Pons (tissue), 1 donor: ENCODE results near the gene NFE2L2.
A peak's percentile ranks its signal among the peaks of the same experiment; 100 is the strongest.
"Not testable (repeated sequence)": the region's sequence is repeated elsewhere in the genome, so short reads cannot be mapped to it uniquely, and the experiment has no call there.

Experiments used
- DNase-seq: peaks from one replicate; pipeline ENCODE4 v3.0.0-alpha.2; 2016; ENCODE audit warnings: low spot score

NFE2L2 gene

DNA sequence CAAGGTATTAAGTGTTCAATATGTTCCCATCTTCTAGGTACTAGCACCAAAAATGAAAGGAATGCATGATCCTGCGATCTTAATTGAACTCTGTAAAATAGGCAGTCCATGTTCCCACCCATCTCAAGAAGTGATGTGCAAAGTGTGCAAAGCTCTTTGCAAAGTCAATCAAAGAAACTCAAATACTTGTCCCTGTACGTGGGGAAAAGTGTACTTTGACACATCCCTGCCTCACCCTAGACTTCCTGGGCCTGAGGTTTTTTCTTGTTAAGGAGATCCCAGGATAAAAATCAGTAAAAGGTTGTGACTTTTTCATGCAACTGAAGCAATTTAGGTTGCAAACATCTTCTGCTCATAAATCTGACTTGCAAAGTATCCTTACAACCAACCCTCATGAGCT lies 26.6 kb downstream of the NFE2L2 start:
- DNase-seq = no peak

DNA sequence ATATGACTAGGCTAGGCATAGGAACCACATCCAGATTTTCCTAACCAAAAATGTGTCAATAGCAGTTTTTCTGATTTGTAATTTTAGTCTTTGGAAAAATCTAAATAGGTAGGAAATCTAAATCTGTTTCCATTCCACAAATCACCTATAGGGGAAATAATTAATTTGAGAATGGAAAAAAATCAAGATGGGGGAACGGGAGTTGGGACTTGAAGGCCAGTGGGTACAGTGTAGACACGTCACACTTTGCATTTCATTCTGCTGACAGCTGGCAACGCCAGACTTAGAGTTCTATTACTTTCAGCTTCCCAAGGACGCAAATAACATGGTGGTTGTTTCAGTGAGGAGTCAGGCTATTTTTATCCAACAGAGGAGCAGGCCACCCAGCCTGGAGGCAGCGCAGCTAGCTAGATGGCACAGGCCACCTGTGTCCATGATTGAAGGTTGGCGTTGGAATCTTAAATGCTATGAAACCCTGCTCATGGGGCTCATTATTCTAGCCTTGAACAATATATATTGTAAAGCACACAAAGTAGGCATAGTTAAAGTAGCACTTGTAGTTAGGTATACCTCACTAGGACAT lies 28.6 kb downstream of the NFE2L2 start:
- DNase-seq = no peak

DNA sequence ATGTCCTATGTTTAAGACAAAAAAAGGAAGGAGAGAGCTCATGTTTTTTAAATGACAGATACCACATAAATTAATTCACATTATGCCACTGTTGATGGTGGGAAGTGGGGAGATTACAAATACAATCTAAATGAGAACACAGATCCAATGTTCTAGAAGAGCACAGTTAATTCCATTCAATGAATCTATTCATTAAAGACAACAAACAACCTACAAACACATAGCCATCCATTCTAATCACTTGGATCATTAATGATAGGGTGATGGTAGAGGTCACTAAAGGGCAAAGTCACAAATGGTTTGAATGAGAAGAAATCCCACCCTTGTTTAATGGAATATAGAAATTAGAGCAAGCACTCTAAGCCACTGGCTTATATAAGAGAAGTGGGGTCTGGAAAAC lies 30.3 kb downstream of the NFE2L2 start:
- peak; percentile 90 for DNase-seq

DNA sequence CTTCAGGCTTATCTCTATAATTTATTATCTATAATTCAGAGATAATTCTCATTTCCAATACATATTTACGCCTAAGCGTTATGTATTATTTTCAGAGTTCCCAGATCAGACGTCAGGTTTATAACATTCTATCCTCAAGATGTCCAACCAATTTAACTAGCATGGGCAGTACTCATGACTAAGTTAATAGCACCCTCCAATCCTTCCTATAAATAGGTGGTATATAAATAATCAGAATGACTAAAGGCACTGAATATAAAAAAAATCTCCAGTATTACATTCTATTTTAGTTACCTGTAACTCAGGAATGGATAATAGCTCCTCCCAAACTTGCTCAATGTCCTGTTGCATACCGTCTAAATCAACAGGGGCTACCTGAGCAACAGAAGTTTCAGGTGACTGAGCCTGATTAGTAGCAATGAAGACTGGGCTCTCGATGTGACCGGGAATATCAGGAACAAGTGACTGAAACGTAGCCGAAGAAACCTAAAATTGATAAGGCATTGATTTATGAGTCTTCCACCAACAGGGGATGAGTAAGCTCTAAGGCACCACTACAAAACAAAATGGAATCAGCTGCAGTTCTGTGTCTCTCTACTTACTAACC lies 32.3 kb downstream of the NFE2L2 start:
- no peak for DNase-seq

DNA sequence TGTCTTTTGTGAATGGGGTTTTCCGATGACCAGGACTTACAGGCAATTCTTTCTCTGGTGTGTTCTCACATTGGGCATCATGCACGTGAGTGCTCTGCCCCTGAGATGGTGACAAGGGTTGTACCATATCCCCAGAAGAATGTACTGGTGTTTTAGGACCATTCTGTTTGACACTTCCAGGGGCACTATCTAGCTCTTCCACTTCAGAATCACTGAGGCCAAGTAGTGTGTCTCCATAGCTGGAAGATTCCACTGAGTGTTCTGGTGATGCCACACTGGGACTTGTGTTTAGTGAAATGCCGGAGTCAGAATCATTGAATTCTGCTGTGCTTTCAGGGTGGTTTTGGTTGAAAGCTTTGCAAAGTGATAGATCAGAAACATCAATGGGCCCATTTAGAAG lies 33.3 kb downstream of the NFE2L2 start:
- DNase-seq = no peak

DNA sequence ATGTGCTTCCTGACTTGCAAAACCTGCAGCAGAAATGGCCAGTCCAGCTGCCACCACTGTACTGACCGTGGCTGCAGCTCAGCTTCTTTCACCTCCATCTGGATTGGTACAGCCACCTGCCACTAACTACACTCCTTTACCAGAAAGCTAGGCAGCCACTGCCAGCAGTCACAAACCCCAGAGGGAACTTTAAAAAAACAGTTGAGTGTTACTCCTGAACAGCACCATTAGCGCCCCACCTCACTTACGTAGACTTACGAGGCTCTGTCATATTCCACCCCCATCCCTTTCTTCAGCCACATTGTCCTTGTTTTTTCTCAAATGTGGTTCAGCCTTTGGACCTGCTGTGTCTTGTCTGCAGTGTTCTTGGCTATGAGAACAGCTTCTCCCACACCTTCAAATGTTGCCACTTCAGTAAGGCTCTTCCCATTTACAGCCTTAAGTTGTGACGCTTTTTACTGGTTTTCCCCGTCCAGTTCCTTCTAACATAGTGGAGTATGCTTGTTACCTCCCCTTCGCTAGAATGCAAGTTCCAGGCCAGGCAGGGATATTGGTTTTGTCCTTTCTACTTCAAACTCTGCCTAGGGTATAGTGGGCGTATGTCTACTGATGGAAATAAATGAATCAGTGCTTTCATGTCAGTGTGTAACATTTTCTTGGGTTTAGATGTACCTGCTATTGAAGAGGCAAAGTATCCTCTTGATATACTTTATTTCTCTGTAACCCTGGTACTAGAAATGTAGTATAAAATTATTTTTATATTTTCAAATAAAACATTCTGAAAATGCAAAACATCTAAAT lies 34.9 kb downstream of the NFE2L2 start:
- no peak for DNase-seq

DNA sequence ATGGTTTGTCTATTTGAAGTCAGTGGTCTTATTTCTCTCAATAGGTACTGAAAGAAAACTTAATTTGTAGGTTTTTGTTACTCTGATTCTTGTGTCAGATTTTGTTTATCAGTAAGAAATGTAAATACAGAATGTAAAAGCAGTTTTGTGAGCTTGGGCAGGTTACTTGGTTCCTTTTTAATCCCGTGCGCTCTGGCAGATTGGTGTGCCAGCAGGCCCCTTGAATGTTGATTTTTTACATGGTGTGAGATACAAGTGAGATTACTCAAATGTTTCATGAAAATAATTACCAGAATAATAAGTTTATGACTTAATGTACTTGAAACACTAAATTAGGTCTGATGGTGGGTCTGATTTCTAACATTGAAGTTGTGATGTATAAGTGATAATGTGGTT lies 38.6 kb downstream of the NFE2L2 start:
- no peak for DNase-seq

DNA sequence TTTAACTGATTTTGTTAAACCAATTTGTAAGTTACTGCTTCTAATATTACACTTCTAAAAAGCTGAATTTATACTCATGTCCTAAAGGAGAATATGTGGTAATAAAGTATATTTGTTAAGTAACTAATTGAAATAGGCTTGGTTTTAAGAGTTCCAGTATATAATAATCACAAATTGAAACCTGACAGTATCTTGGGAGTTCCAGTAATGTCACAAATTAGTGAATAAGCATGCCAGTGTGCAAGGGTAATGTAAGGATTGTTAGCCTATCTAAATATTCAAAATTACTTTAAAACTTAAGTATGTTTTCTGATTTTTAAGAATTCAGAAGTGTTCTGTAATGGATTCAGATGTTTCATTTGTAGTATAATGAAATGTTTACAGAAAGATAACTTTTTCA lies 41.1 kb downstream of the NFE2L2 start:
- not testable (repeated sequence) for DNase-seq

DNA sequence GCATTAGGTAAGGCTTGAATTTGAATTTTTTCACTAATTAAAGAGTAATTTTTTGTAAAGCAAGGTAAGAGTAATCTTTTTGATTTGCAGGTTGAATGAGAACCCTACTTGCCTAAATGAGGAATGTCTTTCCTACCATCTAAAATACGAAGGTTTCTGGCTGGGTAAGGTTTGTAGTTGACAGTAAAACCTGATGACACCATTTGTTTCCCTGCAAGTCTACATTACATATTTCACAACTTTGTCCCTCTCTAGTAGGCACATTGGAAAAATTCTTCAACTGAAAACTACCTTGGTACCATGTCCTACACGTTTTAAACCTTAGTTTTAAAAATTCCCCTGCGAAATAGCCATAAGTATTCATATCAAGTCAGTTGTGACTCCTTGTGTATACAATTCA lies 42.6 kb downstream of the NFE2L2 start:
- no peak for DNase-seq

DNA sequence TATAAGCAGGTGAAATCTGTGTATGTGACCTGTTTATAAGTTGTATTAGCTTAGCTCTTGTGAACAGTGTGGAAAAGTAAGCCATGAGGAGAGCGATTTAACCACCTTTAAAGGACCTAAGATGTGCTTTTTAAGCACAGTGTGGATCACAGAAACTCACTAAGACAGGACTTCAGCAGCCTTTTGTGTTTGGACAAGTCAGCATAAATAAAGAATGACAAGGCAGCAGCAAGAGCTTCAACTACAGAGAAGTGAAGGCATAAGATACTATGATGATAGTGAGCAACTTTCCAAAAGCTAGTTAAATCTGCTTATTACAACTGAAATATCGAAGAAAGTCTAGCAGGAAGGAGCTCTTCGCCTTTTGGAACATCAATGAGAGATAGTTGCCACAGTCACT lies 43.0 kb downstream of the NFE2L2 start:
- DNase-seq = no peak

DNA sequence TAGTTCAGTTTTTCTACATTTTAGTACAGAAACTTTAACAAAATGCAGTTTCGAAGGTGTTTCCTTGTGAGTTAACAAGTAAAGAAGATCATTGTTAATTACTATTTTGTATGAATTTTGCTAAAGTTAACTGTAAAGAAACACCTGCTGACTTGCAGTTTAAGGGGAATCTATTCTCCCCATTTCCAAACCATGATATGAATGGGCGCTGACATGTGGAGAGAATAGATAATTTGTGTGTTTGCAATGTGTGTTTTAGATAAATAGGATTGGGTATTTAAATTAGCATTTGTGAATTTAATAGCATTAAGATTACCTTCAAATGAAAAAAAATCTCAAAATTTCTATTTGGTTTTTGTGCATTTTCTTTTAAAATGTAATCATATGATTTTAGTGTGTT lies 44.7 kb downstream of the NFE2L2 start:
- not testable (repeated sequence) for DNase-seq

DNA sequence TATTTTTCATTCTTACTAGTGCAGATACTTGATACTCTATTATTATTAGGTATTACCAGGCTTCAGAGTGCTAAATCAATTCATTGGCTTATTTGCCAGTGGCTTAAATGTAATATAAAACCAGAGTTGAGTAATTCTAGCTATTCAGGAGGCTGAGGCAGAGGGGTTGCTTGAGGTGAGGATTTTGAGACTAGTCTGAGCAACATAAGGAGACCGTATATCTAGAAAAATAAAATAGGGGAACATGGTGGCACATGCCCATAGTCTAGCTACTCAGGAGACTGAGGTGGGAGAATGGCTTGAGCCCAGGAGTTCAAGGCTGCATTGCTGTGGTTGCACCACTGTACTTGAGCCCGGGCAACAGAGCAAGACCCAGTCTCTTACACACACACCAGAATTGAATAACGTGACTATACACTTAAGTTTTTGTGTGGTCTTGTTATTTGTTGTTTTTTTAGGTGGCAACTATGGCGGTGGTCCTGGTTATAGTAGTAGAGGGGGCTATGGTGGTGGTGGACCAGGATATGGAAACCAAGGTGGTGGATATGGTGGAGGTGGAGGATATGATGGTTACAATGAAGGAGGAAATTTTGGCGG lies 47.2 kb downstream of the NFE2L2 start:
- no peak for DNase-seq

DNA sequence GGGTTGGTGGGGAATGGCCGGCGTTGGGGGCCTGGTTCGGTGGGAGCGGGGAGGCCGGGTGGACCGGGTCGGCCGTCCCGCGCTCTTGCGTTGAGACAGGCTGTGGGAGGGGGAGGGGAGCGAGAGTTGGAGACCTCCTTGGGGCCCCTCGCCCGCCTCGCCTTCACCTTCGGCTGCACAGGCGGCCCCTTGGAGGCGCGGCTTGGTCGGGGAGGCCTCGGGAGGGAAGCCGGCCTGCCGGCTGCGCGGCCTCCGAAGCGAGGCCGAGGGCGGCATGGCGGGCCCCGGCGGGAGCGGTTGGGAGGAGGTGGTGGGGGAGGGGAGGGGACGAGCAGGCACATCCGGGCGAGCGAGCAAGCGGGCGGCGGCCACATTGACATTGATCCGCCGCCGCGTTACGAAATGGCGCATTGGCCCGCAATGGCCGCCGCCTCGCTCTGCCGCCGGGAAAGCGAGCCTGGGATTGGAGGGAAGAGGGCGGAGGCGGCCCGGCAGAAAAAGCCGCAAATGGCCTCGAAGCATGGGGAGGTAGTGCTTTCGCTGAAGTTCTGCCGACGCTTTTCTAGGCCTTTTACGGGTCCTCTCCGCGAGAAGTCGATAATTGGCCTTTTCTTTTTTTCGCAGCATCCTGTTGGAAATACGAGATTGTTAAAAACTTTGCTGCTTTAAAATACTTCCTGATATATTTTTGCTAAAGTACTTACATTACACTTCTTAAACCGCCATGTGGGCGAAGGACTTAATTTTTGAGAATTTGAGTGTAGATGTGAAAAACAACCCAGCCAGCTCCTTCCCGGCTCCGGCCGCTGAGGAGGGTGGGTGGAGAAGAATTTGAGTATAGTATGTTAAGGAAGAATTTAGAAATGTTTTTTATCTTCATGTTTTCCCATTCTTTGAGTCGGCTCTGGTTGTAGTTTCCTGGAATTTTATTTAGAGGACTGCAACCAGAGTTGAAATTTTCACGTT lies 51.4 kb downstream of the NFE2L2 start:
- DNase-seq = peak; percentile 74

DNA sequence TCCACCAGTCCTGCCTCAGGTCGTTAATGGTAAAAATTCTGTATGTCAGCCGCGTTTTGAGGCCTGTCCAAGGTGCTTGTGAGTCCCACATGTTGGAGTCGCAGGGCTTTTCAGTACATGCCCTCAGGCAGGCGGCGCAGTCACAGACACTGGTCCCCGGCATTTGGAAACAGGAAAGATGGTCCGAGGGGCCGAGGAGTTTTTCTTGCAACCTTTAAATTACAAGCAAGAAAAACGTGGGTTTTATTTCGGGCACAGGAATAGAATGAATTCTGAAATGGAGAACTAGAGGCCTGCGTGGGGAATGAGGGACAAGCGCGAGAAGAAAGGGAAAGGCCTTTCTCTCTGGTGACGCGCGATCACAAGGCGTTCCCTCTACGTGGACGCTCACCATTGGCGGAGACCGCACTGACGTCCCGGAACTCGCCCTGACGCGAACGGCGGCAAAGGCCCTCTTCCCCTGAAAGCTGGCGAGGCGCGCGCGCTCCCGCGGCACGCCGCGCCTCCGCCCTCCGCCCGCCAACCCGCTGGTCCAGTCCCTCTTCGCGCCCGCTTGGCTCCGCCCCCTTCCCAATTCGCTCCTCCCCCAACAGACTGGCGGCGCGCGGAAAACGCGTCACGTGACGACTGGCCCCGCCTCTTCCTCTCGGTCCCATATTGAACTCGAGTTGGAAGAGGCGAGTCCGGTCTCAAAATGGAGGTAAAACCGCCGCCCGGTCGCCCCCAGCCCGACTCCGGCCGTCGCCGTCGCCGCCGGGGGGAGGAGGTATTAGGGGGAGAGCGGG lies 52.2 kb downstream of the NFE2L2 start, which contains the start of gene HNRNPA3:
TSS of gene HNRNPA3 (plus strand) at position 689 of the 785 bp plus-strand sequence. CDS start at position 695, 6 bp downstream.
- peak; percentile 99 for DNase-seq

DNA sequence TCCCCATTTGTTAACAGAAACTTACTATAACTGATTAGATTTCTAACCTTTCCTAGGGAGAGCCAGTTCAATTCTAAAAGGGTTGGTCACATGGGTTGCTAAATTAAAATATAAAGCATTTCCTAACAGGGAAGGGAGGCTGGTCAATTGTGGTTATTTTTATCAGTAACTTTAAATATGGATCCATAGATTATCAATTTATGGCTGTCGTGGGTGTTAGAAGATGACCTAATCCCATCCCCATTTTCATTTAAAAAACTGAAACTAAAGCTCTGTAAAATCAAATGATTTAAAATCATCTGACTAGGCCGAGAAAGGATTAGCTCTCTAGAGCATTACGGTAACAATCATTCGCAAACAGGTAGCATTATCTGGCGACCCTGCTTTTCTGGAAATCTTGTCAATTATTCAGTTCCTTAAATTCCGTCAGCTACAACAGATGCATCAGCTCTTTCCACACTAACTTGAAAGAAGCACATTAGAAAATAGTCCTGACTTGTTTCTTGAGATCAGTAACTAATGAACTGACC lies 52.9 kb downstream of the NFE2L2 start:
- DNase-seq = peak; percentile 51

DNA sequence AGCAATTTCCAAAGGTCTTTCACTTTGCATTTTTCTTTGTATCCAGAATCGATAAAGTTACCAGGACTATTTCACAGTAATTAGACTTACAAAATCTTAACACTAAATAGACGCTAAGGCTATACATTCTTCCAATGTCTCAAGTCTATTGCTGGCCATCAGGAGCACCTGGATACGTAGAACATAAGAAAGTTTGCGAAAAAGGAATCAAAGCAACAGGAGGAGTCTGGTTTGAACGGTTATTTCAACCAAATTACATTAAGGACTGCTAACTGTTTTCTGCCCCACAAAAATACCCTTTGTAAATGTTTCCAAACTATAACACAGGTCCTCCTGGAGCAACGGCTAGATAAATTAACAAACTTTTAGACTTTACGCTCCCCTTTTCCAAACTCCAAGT lies 53.4 kb downstream of the NFE2L2 start:
- no peak for DNase-seq

DNA sequence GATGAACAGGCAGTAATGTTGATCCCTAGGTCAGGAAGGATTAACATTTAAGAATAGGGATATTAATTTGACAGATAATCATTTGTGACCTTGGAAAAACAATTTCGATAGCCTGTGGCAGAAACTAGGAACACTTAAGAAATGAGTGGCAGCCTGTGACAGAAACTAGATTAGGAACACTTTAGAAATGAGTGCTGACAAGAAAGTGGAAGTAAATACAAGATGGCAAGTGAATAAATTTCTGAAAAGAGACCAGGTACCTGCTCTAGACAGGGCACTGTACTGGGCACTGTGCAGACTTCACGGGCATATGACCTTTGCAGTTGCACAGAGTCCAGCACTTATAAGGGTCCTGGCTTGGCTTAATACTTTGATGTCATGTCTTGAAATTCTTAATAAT lies 57.4 kb downstream of the NFE2L2 start:
- no peak for DNase-seq

DNA sequence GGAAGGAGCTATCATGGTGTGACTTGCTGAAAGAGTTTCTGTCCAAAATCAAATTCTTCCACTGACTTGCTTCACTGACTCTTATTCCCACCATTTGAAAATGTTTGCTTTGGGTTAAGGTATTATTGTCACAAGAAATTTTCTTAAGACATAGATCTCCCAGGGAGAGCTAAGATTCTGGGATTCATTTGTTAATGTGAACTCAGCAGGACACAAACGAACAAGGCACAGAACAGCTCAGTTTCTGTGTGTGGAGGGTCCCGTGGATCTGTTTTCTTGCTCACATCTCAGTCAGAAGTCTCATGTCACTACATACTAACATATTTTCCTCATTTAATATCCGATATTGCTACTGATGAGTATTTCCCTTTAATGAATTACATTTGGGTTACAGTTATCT lies 60.1 kb downstream of the NFE2L2 start:
- DNase-seq = no peak

DNA sequence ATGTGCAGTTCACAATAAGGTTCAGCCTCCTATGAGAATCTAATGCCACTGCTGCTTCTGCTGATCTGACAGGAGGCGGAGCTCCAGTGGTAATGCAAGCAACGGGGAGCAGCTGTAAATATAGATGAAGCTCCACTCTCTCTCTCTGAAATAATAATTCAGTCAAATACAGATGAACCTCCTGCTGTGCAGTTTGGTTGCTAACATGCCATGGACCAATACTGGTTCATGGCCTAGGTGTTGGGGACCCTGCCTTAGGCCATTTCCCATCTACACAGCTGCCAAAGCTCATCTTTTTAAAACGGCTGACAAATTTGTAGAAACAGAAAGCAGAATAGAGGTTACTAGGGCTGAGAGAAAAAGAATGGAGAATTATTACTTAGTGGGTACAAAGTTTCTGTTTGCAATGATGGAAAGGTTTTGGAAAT lies 62.6 kb downstream of the NFE2L2 start:
- no peak for DNase-seq

DNA sequence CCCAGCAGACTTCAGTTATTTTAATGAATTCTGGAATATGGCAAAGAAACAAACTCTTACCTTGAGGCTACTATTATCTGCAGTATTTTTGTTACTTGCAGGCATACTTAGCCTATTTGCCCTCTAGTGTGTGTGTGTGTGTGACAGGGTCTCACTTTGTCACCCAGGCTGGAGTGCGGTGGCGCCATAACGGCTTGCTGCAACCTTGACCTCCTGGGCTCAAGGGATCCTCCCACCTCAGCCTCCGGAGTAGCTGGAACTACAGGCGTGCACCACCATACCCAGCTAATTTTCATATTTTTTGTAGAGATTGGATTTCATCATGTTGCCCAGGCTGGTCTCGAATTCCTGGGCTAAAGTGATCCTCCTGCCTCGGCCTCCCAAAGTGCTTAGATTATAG lies 64.1 kb downstream of the NFE2L2 start:
- not testable (repeated sequence) for DNase-seq

DNA sequence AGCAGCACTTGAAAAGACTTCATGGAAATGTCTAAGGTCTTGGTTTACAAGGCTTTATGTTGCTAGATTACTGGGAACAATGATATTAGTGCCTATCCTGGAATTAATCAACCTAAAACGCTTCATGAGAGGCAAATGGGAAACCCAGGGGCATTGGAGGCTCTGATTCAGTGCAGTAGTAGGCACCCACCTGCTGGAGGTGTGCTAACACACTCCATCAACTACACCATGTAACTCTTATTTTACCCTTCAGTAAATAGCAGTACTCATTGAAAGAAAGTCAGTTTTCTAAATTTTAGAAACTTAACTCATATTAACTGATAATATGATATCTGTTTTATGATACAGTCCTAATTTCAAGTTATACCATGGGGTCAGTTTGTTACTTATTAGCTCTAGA lies 69.3 kb downstream of the NFE2L2 start:
- no peak for DNase-seq
